HepG2 (cell line): Measurements from ENCODE around the gene GLI3. TPM values are rescaled to one million over a fixed set of nuclear protein-coding genes. Genes with fewer than 3 reads are reported as not detected.
A peak's percentile ranks its signal among the peaks of the same experiment; 100 is the strongest.

ENCODE experiments used
- ATAC-seq: fragments of 200-7000 bp; cut with Tn5 transposase; 3 replicates; pipeline ENCODE4 v1.9.1; 2020; ENCODE audit warnings: mild to moderate bottlenecking, moderate library complexity
- BruUV-seq: library from RNA; stranded (reverse); fragments of 400-500 nt; replicated peaks from 2 replicates; lab custom pipeline; 2021; lab: Mats Ljungman, UMichigan
- CTCF ChIA-PET: fragments of 300-600 bp; formaldehyde crosslinking; extraction: SDS; loops from one replicate; lab custom pipeline; 2021; ENCODE audit warnings: low total read pairs, inconsistent platforms, low intra/inter-chr PET ratio; lab: Yijun Ruan, JAX
- POLR2A ChIA-PET: fragments of 350-600 bp; sonication (Branson Sonifier 250); formaldehyde crosslinking; loops from one replicate; lab custom pipeline; 2020; ENCODE audit warnings: antibody characterized with exemption, inconsistent platforms; lab: Yijun Ruan, JAX
- DNase-seq: peaks from one replicate; pipeline ENCODE4 v3.0.0-alpha.2; 2015; ENCODE audit warnings: low spot score
- FAIRE-seq: peaks from 3 replicates; lab custom pipeline; 2011; peaks lifted over from hg19 to GRCh38; lab: Jason Lieb, UNC
- H2AFZ ChIP-seq: one replicate; pipeline ENCODE4 v1.6.1; 2011; ENCODE audit warnings: low read length, inconsistent platforms
- H3K27ac ChIP-seq: fragments of 300-600 bp; 3 replicates; pipeline ENCODE4 v1.8.0; 2011; ENCODE audit warnings: mixed run types, mild to moderate bottlenecking, mixed read lengths, low read length, inconsistent platforms; ENCODE audit not compliant: insufficient read depth; ENCODE audit errors: extremely low read length
- H3K27me3 ChIP-seq, 2 experiments: fragments of 200-600 bp in 1 of 2; 2 replicates in 1 of 2; 3 replicates in 1 of 2; pipeline versions ENCODE4 v1.6.0 to v1.8.0; 2011; ENCODE audit warnings: low read length in 2 of 2, mild to moderate bottlenecking in 2 of 2, moderate library complexity in 2 of 2, inconsistent platforms in 1 of 2; ENCODE audit not compliant: insufficient read depth in 2 of 2, control insufficient read depth in 1 of 2
- H3K36me3 ChIP-seq, 2 experiments: fragments of 200-600 bp in 1 of 2; replicated peaks in 1 of 2; 2 replicates in 1 of 2; 3 replicates in 1 of 2; pipeline versions ENCODE4 v1.5.1 to v1.8.0; 2011; ENCODE audit warnings: low read length in 2 of 2, inconsistent platforms in 1 of 2; ENCODE audit not compliant: insufficient read depth in 2 of 2, control insufficient read depth in 1 of 2
- H3K4me1 ChIP-seq: 2 replicates; pipeline ENCODE4 v1.5.1; 2012; ENCODE audit warnings: low read length, inconsistent platforms; ENCODE audit not compliant: insufficient read depth
- H3K4me2 ChIP-seq: 2 replicates; pipeline ENCODE4 v1.6.0; 2011; ENCODE audit warnings: low read depth, low read length, inconsistent platforms
- H3K4me3 ChIP-seq, 3 experiments: fragments of 200-600 bp in 1 of 3; sonication (generic), shearing (Covaris generic) in 1 of 3; replicated peaks in 1 of 3; 2 replicates each; pipeline ENCODE4 v1.5.1; 2011 to 2016; ENCODE audit warnings: low read length in 3 of 3, inconsistent platforms in 2 of 3, low read depth in 2 of 3, mild to moderate bottlenecking in 2 of 3, control low read depth in 1 of 3, mixed read lengths in 1 of 3; ENCODE audit not compliant: insufficient read depth in 1 of 3
- H3K79me2 ChIP-seq: one replicate; pipeline ENCODE4 v1.6.1; 2011; ENCODE audit warnings: low read length, inconsistent platforms; ENCODE audit not compliant: insufficient read depth
- H3K9ac ChIP-seq: 2 replicates; pipeline ENCODE4 v1.6.0; 2011; ENCODE audit warnings: mild to moderate bottlenecking, low read depth, low read length, inconsistent platforms; ENCODE audit not compliant: insufficient read depth
- H3K9me3 ChIP-seq: 2 replicates; pipeline ENCODE4 v1.5.1; 2012; ENCODE audit warnings: mild to moderate bottlenecking, low read length
- H4K20me1 ChIP-seq: 2 replicates; pipeline ENCODE4 v1.6.0; 2011; ENCODE audit warnings: inconsistent platforms, mild to moderate bottlenecking, low read length, moderate library complexity; ENCODE audit not compliant: insufficient read depth
- AGO1 ChIP-seq: fragments of 200-400 bp; formaldehyde crosslinking; IDR thresholded peaks from 2 replicates; pipeline ENCODE4 v1.6.1; 2017; ENCODE audit warnings: mild to moderate bottlenecking, low read depth, low read length, moderate library complexity; ENCODE audit not compliant: poor library complexity, severe bottlenecking
- ELF1 ChIP-seq: sonication (generic); formaldehyde crosslinking; IDR thresholded peaks from 2 replicates; pipeline ENCODE4 v1.4.0; 2020; ENCODE audit warnings: missing genetic modification reagents
- MXD4 ChIP-seq: IDR thresholded peaks from 2 replicates; pipeline ENCODE4 v1.6.1; 2016; ENCODE audit warnings: mild to moderate bottlenecking, missing biosample characterization, missing genetic modification reagents
- NFE2L2 ChIP-seq: fragments of 150-350 bp; IDR thresholded peaks from 2 replicates; pipeline ENCODE4 v1.6.1; 2014; ENCODE audit warnings: low read length
- RBAK ChIP-seq: sonication (generic); formaldehyde crosslinking; IDR thresholded peaks from 2 replicates; pipeline ENCODE4 v1.5.1; 2020; ENCODE audit warnings: mild to moderate bottlenecking, missing genetic modification reagents
- REPIN1 ChIP-seq: sonication (generic); formaldehyde crosslinking; IDR thresholded peaks from 2 replicates; pipeline ENCODE4 v1.8.0; 2022; ENCODE audit warnings: missing genetic modification reagents, low read depth, mild to moderate bottlenecking, borderline replicate concordance
- SALL2 ChIP-seq: sonication (generic); formaldehyde crosslinking; IDR thresholded peaks from 2 replicates; pipeline ENCODE4 v1.8.1; 2023; ENCODE audit warnings: mild to moderate bottlenecking, missing genetic modification reagents, inconsistent platforms
- SRF ChIP-seq: IDR thresholded peaks from 2 replicates; pipeline ENCODE4 v1.6.1; 2011; ENCODE audit warnings: mild to moderate bottlenecking, low read depth, low read length, moderate library complexity
- SUZ12 ChIP-seq: fragments of 150-350 bp; IDR thresholded peaks from 2 replicates; pipeline ENCODE4 v1.6.1; 2014; ENCODE audit warnings: low read depth, low read length
- TAF1 ChIP-seq: sonication (generic); formaldehyde crosslinking; IDR thresholded peaks from 2 replicates; pipeline ENCODE4 v1.4.0; 2020; ENCODE audit warnings: missing genetic modification reagents
- ZFX ChIP-seq: sonication (generic); formaldehyde crosslinking; IDR thresholded peaks from 2 replicates; pipeline ENCODE4 v1.4.0; 2020; ENCODE audit warnings: mild to moderate bottlenecking, low read depth, missing genetic modification reagents, moderate library complexity
- ZMYM4 ChIP-seq: sonication (generic); formaldehyde crosslinking; IDR thresholded peaks from 2 replicates; pipeline ENCODE4 v1.8.1; 2023; ENCODE audit warnings: mild to moderate bottlenecking, missing genetic modification reagents
- WGBS: methylation state at CpG from one replicate; pipeline ENCODE4 v1.1.6; 2017; ENCODE audit warnings: low lambda C conversion rate; 5-methylcytosine and 5-hydroxymethylcytosine counted together
- in situ Hi-C: cut with HindIII; loops from 2 replicates; pipeline ENCODE4 v1.10.0; 2017; ENCODE audit warnings: low pct_unique_long_range_greater_than_20kb; ENCODE audit not compliant: extremely low pct_ligation_motif_present
- intact Hi-C: fragments of 100-400 bp; cut with micrococcal nuclease; formaldehyde crosslinking; loops from one replicate; pipeline ENCODE4 v1.10.0; 2022; ENCODE audit not compliant: unreplicated experiment
- polyA plus RNA-seq, 8 experiments: library from polyadenylated mRNA; depleted of rRNA in 3 of 8; stranded (reverse) in 7 of 8; unstranded in 1 of 8; fragments of >200 nt; fragmentation: Illumina TruSeq in 4 of 8; extraction: Trizol in 4 of 8; gene quantifications; 2 replicates each; pipeline versions ENCODE4 v1.2.1 to v1.2.3, GENCODE V29; 2011 to 2016; ENCODE audit warnings: low read depth in 4 of 8, missing spikeins in 1 of 8, mixed read lengths in 1 of 8; ENCODE audit not compliant: insufficient read depth in 1 of 8
- total RNA-seq, 5 experiments: library from RNA; depleted of rRNA; stranded (reverse); fragments of >200 nt; fragmentation: Illumina TruSeq; extraction: Trizol; gene quantifications; 2 replicates each; pipeline ENCODE4 v1.2.3, GENCODE V29; 2016; ENCODE audit warnings: low read depth in 1 of 5
- TF ChIP-seq, protein P1 (sequence below): sonication (generic); formaldehyde crosslinking; IDR thresholded peaks from 2 replicates; pipeline ENCODE4 v1.4.0; 2020; ENCODE audit warnings: missing genetic modification reagents
- TF ChIP-seq, protein P2 (sequence below): sonication (generic); formaldehyde crosslinking; IDR thresholded peaks from 2 replicates; pipeline ENCODE4 v1.4.0; 2020; ENCODE audit warnings: mild to moderate bottlenecking, low read depth, missing genetic modification reagents
- TF ChIP-seq, protein P3 (sequence below): sonication (generic); formaldehyde crosslinking; IDR thresholded peaks from 2 replicates; pipeline ENCODE4 v1.4.0; 2020; ENCODE audit warnings: missing genetic modification reagents

Gene GLI3
- total and polyA plus RNA-seq, 2 of the 13 experiments (the other 11 are each of a cell fraction or from before 2014, with no cell fraction given) = not detected

DNA sequence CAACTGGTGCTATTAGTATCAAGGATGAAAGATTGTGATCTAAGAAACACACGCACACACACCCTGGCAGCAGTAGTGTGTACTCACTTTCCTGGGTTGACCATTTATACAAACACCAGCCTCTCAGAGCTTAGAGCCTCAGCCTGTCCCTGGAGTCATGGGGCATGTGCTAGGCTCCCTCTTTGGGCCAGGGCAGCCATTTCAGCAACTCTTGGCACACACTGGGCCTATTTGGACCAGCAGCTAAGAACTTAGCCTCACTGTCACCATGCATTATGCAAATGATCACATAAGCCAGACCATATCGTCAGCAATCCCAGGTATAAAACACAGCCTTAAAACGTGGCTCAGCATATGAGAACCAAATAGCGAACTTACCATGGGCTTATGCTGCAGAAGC lies 51.3 kb downstream of the GLI3 start:
- Histone ChIP-seq H3K4me2 (no peak overlapping the region), H3K4me3 (no peak overlapping the region), H3K27me3 (no peaks in the 10 kb centered on the region), H3K4me1 (no peaks in the 10 kb centered on the region), H3K27ac (no peak overlapping the region), H2AFZ (no peak overlapping the region), H3K79me2 (no peaks in the 10 kb centered on the region), H4K20me1 (no peaks in the 10 kb centered on the region), H3K36me3 (no peaks in the 10 kb centered on the region), H3K9ac (no peak overlapping the region), H3K9me3 (no peaks in the 10 kb centered on the region)
- in situ Hi-C loops (no loop called here), intact Hi-C loops (no loop called here)
- ChIA-PET CTCF (no interaction called here), POLR2A (no interaction called here)
- FAIRE-seq (no peak), ATAC-seq (no peak), DNase-seq (no peak)
- BruUV-seq = no TSS peak
- WGBS = 0% methylated on average over 3 of the region's 4 CpGs
- TF ChIP-seq MXD4 (no peak), SUZ12 (no peak), TAF1 (no peak), ELF1 (no peak), ZFX (CRISPR knock-in tag) (no peak), ZMYM4 (no peak)

DNA sequence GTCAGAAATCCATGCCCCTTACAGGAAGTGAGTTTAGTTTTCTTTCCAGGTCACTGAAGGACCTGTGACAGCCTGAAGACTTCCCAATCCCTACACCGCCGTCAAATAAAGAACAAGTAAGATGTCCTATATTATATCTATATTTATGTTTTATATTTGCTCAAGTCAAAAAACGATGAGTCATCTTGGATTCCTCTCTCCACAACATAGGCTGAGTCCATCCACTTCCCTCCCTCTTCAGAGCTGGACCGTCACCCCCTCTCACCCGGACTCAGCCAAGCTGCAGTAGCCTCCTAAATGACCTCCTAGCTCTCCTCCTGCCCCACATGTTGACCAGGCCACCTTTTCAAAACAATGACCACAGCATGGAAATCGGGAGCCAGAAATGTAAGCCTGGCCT lies 53.5 kb downstream of the GLI3 start:
- intact Hi-C loops = no loop called here

More for the DNA sequence above, 53.5 kb downstream of the GLI3 start:
- TF ChIP-seq AGO1 = no peak
- TF ChIP-seq, protein P1, sequence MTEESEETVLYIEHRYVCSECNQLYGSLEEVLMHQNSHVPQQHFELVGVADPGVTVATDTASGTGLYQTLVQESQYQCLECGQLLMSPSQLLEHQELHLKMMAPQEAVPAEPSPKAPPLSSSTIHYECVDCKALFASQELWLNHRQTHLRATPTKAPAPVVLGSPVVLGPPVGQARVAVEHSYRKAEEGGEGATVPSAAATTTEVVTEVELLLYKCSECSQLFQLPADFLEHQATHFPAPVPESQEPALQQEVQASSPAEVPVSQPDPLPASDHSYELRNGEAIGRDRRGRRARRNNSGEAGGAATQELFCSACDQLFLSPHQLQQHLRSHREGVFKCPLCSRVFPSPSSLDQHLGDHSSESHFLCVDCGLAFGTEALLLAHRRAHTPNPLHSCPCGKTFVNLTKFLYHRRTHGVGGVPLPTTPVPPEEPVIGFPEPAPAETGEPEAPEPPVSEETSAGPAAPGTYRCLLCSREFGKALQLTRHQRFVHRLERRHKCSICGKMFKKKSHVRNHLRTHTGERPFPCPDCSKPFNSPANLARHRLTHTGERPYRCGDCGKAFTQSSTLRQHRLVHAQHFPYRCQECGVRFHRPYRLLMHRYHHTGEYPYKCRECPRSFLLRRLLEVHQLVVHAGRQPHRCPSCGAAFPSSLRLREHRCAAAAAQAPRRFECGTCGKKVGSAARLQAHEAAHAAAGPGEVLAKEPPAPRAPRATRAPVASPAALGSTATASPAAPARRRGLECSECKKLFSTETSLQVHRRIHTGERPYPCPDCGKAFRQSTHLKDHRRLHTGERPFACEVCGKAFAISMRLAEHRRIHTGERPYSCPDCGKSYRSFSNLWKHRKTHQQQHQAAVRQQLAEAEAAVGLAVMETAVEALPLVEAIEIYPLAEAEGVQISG (CRISPR knock-in tag) = no peak
- no peak for TF ChIP-seq SRF
- no peak for TF ChIP-seq SALL2
- TF ChIP-seq, protein P2, sequence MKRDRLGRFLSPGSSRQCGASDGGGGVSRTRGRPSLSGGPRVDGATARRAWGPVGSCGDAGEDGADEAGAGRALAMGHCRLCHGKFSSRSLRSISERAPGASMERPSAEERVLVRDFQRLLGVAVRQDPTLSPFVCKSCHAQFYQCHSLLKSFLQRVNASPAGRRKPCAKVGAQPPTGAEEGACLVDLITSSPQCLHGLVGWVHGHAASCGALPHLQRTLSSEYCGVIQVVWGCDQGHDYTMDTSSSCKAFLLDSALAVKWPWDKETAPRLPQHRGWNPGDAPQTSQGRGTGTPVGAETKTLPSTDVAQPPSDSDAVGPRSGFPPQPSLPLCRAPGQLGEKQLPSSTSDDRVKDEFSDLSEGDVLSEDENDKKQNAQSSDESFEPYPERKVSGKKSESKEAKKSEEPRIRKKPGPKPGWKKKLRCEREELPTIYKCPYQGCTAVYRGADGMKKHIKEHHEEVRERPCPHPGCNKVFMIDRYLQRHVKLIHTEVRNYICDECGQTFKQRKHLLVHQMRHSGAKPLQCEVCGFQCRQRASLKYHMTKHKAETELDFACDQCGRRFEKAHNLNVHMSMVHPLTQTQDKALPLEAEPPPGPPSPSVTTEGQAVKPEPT (CRISPR knock-in tag) = no peak
- TF ChIP-seq NFE2L2 = peak; percentile 63
- TF ChIP-seq REPIN1 = no peak
- no peak for TF ChIP-seq RBAK (CRISPR knock-in tag)
- TF ChIP-seq, protein P3, sequence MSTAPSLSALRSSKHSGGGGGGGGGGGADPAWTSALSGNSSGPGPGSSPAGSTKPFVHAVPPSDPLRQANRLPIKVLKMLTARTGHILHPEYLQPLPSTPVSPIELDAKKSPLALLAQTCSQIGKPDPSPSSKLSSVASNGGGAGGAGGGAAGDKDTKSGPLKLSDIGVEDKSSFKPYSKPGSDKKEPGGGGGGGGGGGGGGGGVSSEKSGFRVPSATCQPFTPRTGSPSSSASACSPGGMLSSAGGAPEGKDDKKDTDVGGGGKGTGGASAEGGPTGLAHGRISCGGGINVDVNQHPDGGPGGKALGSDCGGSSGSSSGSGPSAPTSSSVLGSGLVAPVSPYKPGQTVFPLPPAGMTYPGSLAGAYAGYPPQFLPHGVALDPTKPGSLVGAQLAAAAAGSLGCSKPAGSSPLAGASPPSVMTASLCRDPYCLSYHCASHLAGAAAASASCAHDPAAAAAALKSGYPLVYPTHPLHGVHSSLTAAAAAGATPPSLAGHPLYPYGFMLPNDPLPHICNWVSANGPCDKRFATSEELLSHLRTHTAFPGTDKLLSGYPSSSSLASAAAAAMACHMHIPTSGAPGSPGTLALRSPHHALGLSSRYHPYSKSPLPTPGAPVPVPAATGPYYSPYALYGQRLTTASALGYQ (CRISPR knock-in tag) = no peak
- no peak for ATAC-seq
- Histone ChIP-seq H3K79me2 (no peaks in the 10 kb centered on the region), H3K27ac (no peak overlapping the region), H2AFZ (no peak overlapping the region), H3K9me3 (no peaks in the 10 kb centered on the region), H3K4me2 (no peak overlapping the region), H3K9ac (no peak overlapping the region), H3K36me3 (no peaks in the 10 kb centered on the region), H4K20me1 (no peaks in the 10 kb centered on the region), H3K4me3 (no peak overlapping the region), H3K27me3 (no peaks in the 10 kb centered on the region), H3K4me1 (no peaks in the 10 kb centered on the region)
- BruUV-seq = no TSS peak
- POLR2A ChIA-PET = no interaction called here
- no peak for FAIRE-seq
- in situ Hi-C loops = no loop called here
- 45% methylated on average over 5 of the region's 6 CpGs for WGBS
- no peak for DNase-seq
- CTCF ChIA-PET = no interaction called here
